DOHH2 (cell line): ENCODE data around the gene FOXP3.

Experiments used
- EZH2phosphoT487 ChIP-seq: fragments of 200-600 bp; sonication (generic); IDR thresholded peaks from 2 replicates; pipeline ENCODE4 v1.6.1; 2017; ENCODE audit warnings: borderline replicate concordance, mild to moderate bottlenecking, antibody characterized with exemption, low read length, moderate library complexity, mixed read lengths
- TF ChIP-seq, protein P1 (sequence below): fragments of 200-600 bp; sonication (generic); IDR thresholded peaks from one replicate; pipeline ENCODE4 v1.5.1; 2014; ENCODE audit warnings: antibody characterized with exemption, mild to moderate bottlenecking, low read depth, low read length; ENCODE audit not compliant: poor library complexity, severe bottlenecking

DNA sequence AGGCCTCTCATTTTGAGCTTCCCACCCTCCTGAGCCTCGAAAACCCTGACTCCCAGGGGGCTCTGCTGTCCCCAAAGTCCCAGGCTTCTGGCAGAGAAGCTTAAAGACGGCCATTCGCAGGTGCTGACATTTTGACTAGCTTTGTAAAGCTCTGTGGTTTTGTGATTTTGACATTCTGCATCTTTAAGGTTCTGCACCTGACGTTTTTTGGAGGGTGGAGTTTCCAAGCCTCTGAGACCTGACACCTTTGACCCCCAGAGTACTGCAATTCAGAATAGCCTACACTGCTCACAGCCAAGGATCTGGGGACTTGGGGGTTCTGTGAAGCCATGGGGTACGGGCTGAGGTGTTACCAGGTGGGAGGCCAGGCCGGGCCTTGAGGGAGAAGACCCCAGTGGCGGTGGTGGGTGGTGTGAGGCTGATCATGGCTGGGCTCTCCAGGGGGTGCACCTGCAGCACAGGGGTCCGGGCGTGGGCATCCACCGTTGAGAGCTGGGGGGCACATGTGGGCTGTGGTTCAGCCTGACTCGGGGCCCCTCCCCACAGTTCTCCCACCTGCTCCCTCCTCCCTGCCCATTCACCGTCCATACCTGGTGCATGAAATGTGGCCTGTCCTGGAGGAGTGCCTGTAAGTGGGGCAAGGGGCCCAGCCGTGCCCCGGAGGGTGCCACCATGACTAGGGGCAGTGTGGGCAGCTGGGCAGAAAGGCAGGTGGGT lies 7.3 kb downstream of the FOXP3 start:
- TF ChIP-seq, protein P1, sequence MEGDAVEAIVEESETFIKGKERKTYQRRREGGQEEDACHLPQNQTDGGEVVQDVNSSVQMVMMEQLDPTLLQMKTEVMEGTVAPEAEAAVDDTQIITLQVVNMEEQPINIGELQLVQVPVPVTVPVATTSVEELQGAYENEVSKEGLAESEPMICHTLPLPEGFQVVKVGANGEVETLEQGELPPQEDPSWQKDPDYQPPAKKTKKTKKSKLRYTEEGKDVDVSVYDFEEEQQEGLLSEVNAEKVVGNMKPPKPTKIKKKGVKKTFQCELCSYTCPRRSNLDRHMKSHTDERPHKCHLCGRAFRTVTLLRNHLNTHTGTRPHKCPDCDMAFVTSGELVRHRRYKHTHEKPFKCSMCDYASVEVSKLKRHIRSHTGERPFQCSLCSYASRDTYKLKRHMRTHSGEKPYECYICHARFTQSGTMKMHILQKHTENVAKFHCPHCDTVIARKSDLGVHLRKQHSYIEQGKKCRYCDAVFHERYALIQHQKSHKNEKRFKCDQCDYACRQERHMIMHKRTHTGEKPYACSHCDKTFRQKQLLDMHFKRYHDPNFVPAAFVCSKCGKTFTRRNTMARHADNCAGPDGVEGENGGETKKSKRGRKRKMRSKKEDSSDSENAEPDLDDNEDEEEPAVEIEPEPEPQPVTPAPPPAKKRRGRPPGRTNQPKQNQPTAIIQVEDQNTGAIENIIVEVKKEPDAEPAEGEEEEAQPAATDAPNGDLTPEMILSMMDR, result no peak
- TF ChIP-seq EZH2phosphoT487, result no peak
